Measurements from ENCODE around the gene AMFR. TPM values are rescaled to one million over a fixed set of nuclear protein-coding genes. Genes with fewer than 3 reads are reported as not detected.

The AMFR gene
- total RNA-seq, 1 experiment from 2014 or later, result 66.3 TPM

GRCh38 chr16:56312028-56312300, 113.4 kb downstream of the AMFR start (continued):
- TF ChIP-seq, protein P1, sequence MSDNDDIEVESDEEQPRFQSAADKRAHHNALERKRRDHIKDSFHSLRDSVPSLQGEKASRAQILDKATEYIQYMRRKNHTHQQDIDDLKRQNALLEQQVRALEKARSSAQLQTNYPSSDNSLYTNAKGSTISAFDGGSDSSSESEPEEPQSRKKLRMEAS (IDR thresholded peaks at IDR 0.05), result no peak
- TF ChIP-seq EZH2phosphoT487 (IDR thresholded peaks at IDR 0.05; ENCODE audit: borderline replicate concordance) (no peak), RAD21 (IDR thresholded peaks at IDR 0.05; ENCODE audit: low read depth) (no peak), FOSL1 (IDR thresholded peaks at IDR 0.05; ENCODE audit: low read depth) (no peak), TCF7L2 (IDR thresholded peaks at IDR 0.05; ENCODE audit: borderline replicate concordance, extremely low read depth, insufficient read depth, insufficient read length) (no peak), SRF (IDR thresholded peaks at IDR 0.05; ENCODE audit: low read depth) (no peak), JUND (IDR thresholded peaks at IDR 0.05) (no peak)

Other genes starting within 250 kb of the AMFR start
- gene GNAO1, start 234.1 kb downstream of the AMFR start, total RNA-seq (2021; ENCODE audit: unreplicated experiment), result 0.12 TPM
- gene NUDT21, start 25.8 kb upstream of the AMFR start, total RNA-seq (2021; ENCODE audit: unreplicated experiment), result 218 TPM
- 51.6 TPM for gene OGFOD1, start 26.0 kb upstream of the AMFR start, total RNA-seq (2021; ENCODE audit: unreplicated experiment)
- gene BBS2, start 94.5 kb upstream of the AMFR start, total RNA-seq (2021; ENCODE audit: unreplicated experiment), result 26.7 TPM
- not detected for gene MT4, start 139.5 kb upstream of the AMFR start, total RNA-seq (2021; ENCODE audit: unreplicated experiment)
- not detected for gene MT3, start 164.0 kb upstream of the AMFR start, total RNA-seq (2021; ENCODE audit: unreplicated experiment)
- 710 TPM for gene MT2A, start 183.0 kb upstream of the AMFR start, total RNA-seq (2021; ENCODE audit: unreplicated experiment)
- gene MT1E, start 200.2 kb upstream of the AMFR start, total RNA-seq (2021; ENCODE audit: unreplicated experiment), result 383 TPM
- 0.39 TPM for gene MT1M, start 207.1 kb upstream of the AMFR start, total RNA-seq (2021; ENCODE audit: unreplicated experiment)
- not detected for gene MT1A, start 213.1 kb upstream of the AMFR start, total RNA-seq (2021; ENCODE audit: unreplicated experiment)
- not detected for gene MT1B, start 226.3 kb upstream of the AMFR start, total RNA-seq (2021; ENCODE audit: unreplicated experiment)
- 7.3 TPM for gene MT1F, start 232.4 kb upstream of the AMFR start, total RNA-seq (2021; ENCODE audit: unreplicated experiment)
- gene MT1G, start 242.5 kb upstream of the AMFR start, total RNA-seq (2021; ENCODE audit: unreplicated experiment), result 1.2 TPM
- gene MT1H, start 244.3 kb upstream of the AMFR start, total RNA-seq (2021; ENCODE audit: unreplicated experiment), result not detected

Data from HCT116 (cell line).